Smooth muscle cell of the brain vasculature (primary cell): ENCODE data around the gene SYNGAP1.
"Not testable (repeated sequence)": the region's sequence is repeated elsewhere in the genome, so short reads cannot be mapped to it uniquely, and the experiment has no call there.

ENCODE experiments used
- DNase-seq: peaks from one replicate; pipeline ENCODE4 v3.0.0-alpha.2; 2012; ENCODE audit warnings: low read depth, low spot score

The SYNGAP1 gene

DNA sequence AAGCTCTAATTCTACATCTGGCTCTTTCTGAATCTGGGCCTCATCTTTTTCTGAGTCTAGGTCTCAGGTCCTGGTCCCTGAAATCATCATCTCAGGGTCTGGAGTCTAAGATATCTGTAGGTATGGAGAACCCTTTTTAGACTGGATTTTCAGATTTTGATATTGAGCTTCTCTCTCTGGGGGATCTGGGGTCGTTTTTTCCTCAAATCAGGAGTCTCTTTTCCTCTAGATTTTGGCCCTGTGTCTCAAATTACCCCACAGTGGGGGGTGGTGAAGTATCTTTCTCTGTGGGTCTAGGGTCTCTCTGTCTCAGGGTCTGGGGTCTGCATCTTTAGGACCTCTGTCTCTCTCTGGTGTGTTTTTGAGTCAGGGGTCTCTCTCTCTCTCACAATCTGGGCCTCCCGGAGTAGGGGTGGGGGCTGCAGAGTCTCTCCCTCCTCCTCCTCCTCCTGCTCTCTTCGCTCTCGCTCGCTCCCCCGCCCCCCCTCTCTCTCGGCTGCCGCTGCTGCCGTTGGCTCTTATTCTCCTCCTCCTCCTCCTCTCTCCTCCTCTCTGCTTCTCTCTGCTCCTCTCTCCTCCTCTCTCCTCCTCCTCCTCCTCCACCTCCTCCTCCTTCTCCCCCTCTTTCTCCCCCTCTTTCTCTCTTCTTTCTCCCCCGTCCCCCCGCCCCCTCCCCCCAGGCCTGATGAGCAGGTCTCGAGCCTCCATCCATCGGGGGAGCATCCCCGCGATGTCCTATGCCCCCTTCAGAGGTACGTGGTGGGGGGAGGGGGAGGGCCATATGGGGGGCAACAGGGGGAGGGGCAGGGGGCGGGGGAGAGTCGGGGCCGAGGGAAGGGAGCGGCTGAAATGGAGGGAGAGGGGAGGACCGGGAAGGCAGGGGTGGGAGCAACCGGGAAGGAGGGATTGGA is at the start of gene SYNGAP1:
Gene SYNGAP1 (plus strand): TSS at position 486 of the 911 bp plus-strand sequence. CDS start 200 bp downstream, at position 686.
- no peak for DNase-seq

DNA sequence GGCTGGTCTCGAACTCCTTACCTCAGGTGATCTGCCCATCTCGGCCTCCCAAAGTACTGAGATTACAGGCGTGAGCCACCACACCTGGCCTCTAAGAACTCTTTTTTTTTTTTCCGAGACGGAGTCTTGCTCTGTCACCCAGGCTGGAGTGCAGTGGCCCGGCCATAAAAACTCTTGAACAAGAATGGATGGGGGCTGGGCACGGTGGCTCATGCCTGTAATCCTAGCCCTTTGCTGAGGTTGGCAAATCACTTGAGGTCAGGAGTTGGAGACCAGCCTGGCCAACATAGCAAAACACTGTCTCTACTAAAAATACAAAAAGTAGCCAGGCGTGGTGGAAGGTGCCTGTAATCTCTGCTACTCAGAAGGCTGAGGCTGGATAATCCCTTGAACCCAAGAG is 48.0 kb upstream of the SYNGAP1 start:
- DNase-seq = not testable (repeated sequence)

DNA sequence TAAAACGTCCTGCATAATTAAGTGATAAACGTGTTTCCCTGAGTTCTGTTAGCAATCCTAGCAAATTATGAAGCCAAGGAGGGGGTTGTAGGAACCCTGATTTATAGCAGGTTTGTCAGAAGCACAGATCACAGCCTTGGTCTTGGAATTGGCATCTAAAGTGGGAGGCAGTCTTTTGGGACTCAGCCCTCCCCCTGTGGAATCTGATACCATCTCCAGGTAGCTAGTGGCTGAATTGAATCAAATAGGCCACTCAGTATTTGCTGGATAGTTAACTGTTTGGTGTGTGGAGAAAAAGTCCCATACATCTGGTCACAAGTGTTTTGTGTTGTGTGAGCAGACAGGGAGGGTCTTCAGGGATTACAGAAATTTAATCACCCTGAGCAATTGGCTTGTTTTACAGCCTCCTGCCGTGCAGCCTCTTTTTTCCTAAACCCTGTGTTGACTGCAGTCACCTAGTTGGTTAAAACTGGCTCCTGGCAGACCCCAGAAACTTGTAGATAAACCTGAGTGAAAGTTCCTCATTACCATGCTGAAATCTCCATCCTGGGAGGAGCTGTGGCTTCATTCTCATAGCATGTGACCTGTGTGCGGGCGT is 47.2 kb upstream of the SYNGAP1 start:
- DNase-seq = no peak

DNA sequence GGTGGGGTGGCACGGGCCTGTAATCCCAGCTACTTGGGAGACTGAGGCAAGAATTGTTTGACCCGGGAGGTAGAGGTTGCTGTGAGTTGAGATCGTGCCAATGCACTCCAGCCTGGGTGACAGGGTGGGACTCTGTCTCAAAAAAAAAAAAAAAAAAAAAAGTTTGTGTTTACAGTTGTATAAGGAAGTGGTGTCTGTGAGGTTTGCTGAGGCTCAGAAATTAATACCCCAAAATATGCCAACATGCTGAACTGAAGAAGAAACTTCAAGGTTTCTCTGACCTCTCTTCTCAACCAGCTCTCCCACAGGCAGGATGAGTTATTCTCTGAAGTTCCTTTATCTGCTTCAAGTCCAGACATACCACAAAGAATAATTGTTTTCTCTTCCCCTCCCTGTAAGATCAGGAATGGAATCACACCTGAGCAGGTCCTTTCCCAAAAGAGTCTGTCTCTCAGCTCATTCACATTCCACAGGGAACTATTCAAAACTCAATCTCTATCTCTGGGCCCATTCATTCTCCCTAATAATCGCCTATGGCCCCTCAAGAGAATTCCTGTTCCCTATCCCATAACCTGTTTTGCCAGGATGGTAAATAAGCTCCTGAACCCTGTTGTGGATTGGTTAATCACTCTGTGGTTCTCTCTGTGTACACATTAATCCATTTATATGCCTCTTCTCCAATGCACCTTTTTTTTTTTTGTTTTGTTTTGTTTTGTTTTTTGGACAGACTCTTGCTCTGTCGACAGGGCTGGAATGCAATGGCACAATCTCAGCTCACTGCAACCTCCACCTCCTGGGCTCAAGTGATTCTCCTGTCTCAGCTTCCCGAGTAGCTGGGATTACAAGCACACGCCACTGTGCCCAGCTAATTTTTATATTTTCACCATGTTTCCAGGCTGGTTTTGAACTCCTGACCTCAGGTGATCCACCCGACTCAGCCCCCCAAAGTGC is 45.6 kb upstream of the SYNGAP1 start:
- no peak for DNase-seq

DNA sequence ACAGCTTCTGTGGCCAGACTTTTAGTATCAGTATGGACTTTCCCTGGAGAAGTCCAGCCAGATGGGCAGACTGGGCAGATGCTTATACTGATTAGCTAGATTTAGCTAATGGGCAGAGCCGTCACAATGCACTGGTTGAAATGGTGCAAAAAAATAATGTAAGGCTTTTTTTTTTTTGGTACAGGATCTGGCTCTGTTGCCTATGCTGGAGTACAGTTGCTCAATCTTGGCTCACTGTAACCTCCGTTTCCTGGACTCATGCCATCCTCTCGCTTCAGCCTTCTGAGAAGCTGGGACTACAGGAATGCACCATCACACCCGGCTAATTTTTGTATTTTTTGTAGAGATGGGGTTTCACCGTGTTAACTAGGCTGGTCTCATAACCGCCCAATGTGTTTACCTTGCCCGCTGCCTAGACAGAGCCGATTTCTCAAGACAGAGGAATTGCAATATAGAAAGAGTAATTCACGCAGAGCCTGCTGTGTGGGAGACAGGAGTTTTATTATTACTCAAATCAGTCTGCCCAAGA is 44.7 kb upstream of the SYNGAP1 start:
- DNase-seq = peak; percentile 39

DNA sequence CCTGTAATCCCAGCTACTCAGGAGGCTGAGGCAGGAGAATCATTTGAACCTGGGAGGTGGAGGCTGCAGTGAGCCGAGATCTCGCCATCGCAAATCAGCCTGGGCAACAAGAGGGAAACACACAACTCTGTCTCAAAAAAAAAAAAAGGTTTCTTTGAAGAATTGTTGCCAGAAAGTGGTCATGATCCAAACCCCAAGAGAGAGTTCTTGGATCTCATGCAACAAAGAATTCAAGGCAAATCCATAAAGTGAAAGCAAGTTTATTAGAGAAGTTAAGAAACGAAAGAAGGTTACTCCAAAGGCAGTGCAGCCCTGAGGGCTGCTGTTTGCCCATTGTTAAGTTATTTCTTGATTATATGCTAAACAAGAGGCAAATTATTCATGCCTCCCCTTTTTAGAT is 42.7 kb upstream of the SYNGAP1 start:
- no peak for DNase-seq

DNA sequence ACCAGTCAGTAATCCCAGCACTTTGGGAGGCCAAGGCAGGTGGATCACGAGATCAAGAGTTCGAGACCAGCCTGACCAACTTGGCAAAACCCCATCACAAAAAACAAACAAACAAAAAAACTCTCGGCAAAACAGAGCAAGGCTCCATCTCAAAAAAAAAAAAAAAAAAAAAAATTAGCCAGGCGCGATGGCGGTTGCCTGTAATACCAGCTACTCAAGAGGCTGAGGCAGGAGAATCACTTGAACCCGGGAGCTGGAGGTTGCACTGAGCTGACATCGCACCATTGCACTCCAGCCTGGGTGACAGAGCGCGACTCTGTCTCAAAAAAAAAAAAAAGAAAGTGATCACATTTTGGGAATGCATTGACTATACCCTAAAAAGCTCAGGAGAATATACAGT is 40.7 kb upstream of the SYNGAP1 start:
- DNase-seq = not testable (repeated sequence)

DNA sequence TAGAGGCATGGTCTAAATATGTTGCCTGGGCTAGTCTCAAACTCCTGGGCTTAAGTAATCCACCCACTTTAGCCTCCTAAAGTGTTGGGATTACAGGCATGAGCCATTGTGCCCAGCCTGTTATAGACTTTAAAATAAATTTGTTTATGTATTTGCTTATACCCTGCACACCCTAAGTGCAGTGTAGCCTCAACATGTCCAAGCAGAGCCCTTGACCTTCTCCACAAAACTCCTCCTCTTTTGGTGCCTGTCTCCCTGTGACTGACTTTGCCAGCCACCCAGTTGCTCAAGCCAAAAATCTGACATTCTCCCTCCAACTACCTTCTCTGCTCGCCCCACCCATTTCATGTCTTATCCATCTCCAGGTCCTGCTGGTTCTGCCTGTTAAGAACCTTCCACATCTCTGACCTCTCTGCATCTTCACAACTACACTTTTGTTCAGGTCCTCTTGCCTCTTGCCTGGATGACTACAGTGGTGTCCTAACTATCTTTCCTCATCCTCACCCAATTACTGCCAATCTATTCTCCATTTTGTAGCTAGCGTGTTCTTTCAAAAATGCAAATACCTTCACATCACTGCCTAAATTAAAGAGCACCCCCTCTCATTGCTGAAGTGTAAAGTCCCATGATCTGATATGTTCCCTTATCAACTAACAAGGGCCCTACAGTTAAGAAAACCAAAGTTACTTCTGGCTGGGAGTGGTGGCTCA is 39.4 kb upstream of the SYNGAP1 start:
- no peak for DNase-seq

DNA sequence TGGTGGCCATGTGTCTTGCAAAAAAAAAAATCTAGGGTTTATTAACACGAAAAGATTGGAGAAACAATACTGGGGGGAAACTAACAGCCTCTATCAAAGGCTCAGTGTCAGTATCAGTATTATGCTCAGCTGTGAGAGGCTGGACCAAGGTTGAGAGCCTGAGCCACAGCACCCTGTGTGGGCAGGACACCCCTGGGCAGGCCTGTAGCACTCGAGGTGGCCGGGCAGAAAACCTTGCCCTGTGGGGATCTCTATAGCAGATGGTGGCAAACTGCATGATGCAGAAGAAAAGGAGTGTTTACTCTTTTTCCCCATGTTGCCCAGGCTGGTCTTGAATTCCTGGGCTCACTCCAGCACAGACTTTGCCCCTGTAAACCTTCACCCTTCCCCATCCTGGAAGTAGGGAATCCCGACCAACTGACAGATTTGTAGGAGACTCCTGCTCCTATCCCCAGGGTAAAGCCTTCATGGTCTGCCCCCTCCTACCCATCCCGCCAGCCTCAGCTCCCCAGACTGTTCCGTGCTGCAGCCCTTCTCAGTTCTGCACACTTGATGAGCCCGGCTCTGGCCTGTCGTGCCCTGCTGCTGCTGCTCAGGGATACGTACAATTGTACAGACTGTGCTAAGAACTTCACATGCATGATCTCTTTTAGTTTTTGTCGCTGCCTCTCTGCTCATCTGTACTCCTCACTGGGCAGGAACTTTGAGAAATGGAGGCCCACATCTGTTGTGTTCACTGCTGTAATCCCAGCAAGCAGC is 36.3 kb upstream of the SYNGAP1 start:
- no peak for DNase-seq

DNA sequence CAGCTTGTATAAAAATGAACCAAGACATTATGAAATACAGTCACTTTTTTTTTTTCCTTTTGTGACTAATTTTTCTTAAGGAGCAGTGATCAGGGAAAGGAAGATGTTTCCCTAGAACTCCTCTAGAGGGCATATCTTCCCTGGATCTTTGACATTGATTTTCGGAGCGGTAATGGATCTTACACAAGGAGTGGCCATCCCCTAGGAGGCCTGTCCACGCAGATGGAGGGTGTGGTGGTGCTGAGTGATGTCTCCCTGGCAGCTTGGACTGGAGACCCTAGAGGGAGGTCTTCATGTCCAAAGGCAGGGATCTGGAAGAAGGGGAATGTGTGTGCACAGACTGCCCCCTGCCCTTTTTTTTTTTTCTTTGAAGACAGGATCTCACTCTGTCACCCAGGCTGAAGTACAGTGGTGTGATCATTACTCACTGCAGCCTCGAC is 35.3 kb upstream of the SYNGAP1 start:
- no peak for DNase-seq

DNA sequence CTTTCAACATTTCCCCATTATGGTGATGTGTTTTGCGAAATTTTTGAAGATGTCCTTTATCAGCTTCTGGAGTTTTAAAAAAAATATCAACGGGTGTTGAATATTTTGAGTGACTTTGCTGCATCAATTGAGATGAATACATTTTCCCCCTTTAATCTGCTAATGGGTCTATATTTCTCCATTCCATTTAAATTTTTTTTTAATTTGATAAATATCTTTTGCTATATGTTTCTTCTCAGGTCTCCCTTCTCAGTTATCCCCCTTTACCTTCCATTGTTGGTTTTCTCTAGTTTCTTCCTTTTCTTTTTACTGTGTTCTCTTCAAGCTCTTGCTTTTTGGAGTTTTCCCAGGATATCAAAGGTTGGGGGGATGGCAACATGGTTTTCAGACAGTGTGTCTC is 29.7 kb upstream of the SYNGAP1 start:
- no peak for DNase-seq

DNA sequence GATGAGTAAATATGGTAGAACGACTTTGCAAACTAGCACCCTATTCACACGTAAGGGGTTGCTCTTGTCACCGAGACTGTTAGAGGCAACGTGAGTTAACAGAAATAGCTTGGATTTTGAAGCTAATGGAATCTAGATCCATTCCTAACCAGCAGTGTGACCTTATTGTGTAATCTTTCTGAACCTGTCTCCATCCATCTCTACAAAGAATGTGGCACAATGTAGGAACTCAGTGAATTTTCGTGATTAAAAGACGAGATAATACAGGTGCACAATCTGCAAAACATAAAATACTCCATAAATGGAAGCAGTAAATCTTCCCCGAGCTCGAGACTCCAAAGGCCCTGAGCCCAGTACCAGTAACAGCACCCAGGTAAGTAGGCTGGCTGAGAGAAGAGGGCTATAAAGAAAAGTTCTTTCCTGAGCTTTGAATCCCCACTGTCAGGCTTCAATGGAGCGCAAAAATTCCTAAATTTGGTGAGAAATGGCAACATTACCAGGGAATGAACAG is 29.0 kb upstream of the SYNGAP1 start:
- DNase-seq = no peak

DNA sequence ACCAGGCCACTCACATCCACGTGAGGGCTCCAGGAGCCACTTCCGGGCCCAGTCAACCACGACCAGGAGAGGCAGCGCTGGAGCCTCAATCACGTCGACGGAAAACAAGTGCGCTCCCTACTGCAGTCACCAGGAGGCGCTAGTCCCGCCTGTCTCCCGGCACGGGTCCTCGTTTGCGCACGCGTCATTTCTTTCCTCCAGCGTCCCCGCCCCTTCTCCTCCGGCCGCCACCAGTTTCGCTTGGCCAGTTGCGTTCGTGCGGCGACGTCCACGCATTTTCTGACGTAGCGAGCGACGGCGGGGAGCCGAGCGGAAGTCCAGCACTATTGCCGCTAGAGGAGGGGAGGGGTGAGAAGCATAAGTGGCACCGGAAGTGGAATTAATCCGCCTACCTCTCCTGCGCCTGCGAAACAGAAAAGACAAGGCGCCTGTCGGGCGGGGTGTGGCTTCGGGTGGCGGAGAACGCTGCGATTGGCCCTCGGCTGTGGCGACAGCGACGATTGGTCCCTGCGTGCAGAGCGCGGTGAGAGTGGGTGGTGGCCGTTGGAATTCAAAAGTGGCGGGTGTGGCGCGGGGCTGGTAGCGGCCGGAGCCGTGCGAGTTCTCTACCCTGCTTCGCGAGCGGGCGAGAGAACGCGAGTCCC is 28.5 kb upstream of the SYNGAP1 start, which contains the start of gene KIFC1:
Gene KIFC1 (plus strand): TSS at position 546 of the 644 bp plus-strand sequence. CDS start 163 bp downstream, outside the sequence.
- DNase-seq = peak; percentile 99

DNA sequence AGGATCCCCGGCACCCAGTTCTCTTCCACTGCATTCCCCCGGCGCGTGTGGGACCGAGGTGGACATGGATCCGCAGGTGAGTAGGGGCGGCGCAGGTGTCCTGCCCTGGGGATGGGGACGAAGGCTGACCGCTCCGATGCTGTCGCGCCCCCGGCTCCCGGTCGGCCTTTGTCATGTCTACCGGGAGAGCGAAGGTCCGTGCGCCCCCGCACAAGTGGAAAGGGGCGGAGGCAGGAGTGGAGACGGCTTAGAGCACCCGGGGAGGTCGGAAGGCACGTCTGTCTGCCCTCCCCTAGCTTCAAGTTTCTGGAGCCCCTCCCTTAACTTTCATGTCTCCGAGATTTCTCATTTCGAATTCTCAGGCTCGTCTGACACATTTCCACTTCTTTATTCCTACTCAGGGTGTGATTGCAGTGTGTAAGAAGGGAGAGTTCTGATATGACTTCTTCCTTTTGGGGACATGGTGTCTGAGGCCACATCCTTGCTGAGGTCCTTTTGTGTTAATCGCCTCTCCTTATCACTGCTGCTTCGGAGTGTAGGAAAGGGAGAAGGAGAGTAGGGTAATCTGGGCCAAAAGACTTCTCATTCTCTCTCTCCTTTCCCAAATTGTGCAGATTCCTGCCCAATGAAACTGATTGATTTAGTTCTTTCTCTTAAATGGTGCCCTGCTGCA is 27.8 kb upstream of the SYNGAP1 start:
- DNase-seq = no peak

DNA sequence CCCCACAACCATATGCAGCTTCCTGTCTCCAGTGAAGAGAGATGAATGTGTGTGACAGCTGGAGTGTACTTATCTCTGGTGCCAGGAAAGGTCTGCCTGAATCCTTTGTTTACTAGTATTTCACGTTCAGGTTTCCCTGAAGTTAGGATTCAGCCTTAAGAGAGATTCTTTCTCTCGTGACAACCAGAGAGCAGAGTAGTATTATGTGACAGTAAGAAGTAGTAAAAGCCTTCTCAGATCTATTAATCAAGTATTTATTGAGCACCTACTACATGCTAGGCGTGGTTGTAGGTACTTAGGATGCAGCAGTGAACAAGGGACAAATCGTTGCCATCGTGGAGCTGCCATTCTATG is 27.3 kb upstream of the SYNGAP1 start:
- DNase-seq = no peak

DNA sequence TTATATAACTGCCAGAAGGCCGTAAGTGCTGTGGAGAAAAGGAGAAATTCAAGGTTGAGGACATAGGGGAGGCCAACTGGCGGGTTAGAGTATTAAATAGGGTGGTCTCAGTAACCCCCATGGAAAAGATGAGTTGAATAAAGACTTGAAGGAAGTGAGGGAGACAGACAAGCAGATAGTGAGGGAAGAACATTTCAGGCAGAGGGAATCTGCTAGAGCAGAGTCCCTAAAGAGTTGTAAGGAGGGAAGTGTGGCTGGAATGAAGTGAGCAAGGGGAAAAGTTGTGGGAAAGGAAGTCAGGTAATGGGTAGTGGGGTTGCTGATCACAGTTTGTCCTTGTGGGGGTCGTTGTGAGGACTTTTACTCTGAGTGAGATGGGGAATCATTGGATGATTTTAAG is 26.9 kb upstream of the SYNGAP1 start:
- DNase-seq = no peak

DNA sequence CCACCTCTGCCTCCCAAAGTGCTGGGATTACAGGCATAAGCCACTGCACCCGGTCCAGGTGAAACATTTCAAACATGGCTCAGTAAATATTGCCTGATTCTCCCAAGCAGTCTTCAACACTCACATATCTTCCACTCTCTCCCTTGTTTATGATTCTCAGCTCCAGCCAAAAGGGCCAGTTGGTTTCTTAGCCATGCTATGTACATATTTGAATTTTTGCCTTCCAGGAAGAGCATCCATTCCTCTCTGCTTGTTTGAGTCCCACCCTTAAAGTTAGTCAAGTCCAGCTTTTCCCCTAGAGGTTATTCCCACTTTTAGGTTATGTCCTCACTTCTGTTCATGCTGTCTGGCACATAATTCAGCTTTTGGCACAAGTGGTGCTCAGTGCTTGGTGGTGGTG is 22.3 kb upstream of the SYNGAP1 start:
- DNase-seq = no peak

DNA sequence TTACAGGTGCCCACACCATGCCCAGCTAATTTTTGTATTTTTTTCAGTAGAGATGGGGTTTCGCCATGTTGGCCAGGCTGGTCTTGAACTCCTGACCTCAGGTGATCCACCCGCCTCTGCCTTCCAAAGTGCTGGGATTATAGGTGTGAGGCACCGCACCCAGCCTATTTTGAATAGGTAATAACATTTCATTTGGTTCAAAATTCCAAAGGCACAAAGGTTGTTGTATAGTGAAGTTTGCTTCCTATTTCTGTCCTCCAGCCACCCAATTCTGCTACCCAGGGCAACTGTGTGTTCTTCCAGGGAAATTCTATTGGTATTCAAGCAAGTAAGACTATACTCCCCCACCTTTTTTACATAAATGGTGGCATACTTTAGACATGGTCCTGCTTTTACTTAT is 21.3 kb upstream of the SYNGAP1 start:
- DNase-seq = not testable (repeated sequence)

DNA sequence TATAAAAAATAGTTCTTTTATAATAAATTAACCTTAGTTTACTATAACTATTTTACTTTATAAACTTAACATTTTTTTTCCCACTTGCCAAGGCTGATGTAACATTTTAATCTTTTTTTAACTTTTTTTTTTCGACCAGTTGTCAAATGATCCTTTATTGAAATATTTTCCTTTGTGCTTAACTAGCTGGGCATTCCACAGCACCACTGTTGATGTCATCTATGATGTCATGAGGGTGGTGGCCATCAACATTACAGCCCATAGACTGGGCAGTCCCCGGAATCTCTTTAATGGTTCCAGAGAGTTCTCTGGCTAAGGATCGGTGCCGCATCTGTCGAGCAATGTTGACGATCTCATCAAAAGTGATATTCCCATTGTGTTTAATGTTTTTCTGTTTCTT is 20.0 kb upstream of the SYNGAP1 start:
- DNase-seq = not testable (repeated sequence)
